Lower lobe of right lung (tissue), 2 donors: Measurements from ENCODE around the gene YLPM1. TPM values are rescaled to one million over a fixed set of nuclear protein-coding genes. Genes with fewer than 3 reads are reported as not detected.

Experiments used
- ATAC-seq, 2 donors: fragments of 200-7000 bp; cut with Tn5 transposase; one replicate each; pipeline ENCODE4 v1.9.1; 2020 to 2022; ENCODE audit warnings: mild to moderate bottlenecking in 2 of 2, moderate library complexity in 2 of 2
- DNase-seq: peaks from one replicate; pipeline ENCODE4 v3.0.0-alpha.2; 2020
- H3K27ac ChIP-seq: fragments of 200-600 bp; one replicate; pipeline ENCODE4 v1.8.0; 2022
- H3K27me3 ChIP-seq: fragments of 200-600 bp; one replicate; pipeline ENCODE4 v1.8.0; 2022; ENCODE audit warnings: low read depth
- H3K36me3 ChIP-seq: fragments of 200-600 bp; one replicate; pipeline ENCODE4 v1.8.0; 2022; ENCODE audit warnings: mild to moderate bottlenecking
- H3K4me1 ChIP-seq: fragments of 200-600 bp; one replicate; pipeline ENCODE4 v1.8.0; 2022
- H3K4me3 ChIP-seq: fragments of 200-600 bp; one replicate; pipeline ENCODE4 v1.8.0; 2022; ENCODE audit warnings: mild to moderate bottlenecking
- H3K9me3 ChIP-seq: fragments of 200-600 bp; one replicate; pipeline ENCODE4 v1.8.0; 2022
- intact Hi-C: fragments of 100-400 bp; cut with DNase I; formaldehyde crosslinking; loops from one replicate; pipeline ENCODE4 v1.11.0; 2022
- total RNA-seq: library from RNA; stranded (reverse); fragmentation: NEBNext Ultra II Directional; extraction: Animal tissue kit (Norgen Biotek cat#: 25700); gene quantifications from one replicate; pipeline ENCODE4 v1.2.1, GENCODE V29; 2021
- TF ChIP-seq, protein P1 (sequence below): fragments of 200-600 bp; IDR thresholded peaks from one replicate; pipeline ENCODE4 v1.8.0; 2022; ENCODE audit warnings: antibody characterized with exemption, mild to moderate bottlenecking
- donor health status: DM: no; HTN: yes; CAD: no; lungs with severe emphysema.

The YLPM1 gene
- total RNA-seq, 1 donor from 2014 or later, result 58.0 TPM

DNA sequence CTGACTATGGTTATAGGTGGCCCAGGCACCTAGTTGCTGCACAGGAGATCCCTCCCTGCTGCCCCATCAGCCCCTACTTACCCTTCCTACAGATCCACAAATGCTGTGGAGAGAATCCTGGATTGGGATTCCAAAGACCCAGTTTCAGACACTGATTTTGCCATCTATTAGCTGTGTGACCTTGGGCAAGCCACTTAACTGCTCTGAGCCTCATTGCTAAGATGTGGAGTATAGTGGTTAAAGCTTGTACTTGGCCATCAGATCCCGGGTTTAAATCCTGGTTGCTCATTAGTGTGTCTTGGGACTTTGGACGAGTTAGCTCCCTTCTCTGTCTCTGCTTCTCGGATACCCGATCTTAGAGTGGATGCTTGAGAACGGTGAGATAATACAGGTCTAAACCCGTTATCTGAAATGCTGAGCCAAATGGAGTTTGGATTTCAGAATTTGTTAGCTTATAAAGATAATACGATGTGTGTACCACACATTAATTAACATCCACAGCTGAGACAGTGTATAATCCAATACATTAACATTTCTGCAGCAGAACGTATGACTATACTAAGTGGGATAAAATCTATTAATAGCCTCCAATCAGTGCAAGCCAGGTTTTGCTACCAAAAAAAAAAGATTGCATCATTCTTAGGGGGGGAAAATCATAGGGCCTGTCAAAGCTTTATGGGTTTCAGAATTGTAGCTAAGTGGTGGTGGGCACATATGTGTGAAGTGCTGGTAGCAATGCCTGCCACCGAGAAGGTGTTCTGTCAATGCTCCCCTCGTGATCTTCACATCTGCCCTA lies 96.8 kb downstream of the YLPM1 start:
- Histone ChIP-seq H3K36me3 (no peaks in the 10 kb centered on the region), H3K27me3 (no peaks in the 10 kb centered on the region), H3K27ac (no peak overlapping the region), H3K4me3 (no peak overlapping the region), H3K4me1 (peaks cover 17% of the 10 kb centered on the region), H3K9me3 (no peaks in the 10 kb centered on the region)
- ATAC-seq (no peak), DNase-seq (no peak)
- intact Hi-C loops, result loop anchor here (10.0 kb wide), 1 partner anchor 45 kb away; no protein-coding TSS in a partner anchor
- TF ChIP-seq, protein P1, sequence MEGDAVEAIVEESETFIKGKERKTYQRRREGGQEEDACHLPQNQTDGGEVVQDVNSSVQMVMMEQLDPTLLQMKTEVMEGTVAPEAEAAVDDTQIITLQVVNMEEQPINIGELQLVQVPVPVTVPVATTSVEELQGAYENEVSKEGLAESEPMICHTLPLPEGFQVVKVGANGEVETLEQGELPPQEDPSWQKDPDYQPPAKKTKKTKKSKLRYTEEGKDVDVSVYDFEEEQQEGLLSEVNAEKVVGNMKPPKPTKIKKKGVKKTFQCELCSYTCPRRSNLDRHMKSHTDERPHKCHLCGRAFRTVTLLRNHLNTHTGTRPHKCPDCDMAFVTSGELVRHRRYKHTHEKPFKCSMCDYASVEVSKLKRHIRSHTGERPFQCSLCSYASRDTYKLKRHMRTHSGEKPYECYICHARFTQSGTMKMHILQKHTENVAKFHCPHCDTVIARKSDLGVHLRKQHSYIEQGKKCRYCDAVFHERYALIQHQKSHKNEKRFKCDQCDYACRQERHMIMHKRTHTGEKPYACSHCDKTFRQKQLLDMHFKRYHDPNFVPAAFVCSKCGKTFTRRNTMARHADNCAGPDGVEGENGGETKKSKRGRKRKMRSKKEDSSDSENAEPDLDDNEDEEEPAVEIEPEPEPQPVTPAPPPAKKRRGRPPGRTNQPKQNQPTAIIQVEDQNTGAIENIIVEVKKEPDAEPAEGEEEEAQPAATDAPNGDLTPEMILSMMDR, result no peak

DNA sequence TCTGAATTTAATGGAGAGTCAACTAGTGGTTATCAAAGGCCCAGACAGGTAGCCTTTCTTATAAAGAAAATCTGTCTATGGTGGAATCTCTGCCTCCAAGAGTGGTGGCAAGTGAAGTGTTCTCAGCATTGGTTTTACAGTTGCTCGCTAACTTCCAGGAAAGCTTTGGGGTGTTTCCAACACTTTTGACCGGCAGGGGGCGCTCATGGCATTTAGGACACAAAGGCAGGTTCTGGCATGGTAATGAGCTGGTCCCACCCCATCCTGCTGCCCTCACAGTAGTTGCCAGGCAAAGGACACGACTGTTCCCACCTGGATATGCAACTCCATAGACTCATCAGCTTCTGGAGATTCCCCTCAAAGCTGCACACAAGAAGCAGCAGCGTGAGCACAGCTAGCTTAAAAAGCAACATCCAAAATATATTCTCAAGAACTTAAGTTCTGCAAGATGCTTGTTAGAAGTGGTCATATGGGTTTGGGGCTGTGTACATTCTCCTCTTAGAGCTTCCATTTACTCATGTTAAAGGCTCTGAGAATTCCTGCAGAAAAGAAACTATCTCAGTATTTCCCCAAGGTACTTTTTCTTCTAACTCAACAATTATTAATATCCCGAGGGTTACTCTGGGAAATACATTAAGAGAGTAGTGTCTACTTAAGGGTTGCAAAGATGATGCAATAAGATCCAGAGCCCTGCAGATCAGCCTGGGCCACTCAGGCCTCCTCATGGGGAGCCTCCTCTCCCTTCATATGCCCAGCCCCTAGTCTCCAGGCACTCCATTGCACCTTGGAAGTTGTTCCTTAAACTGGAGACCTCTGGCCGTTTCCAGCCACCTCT lies 98.0 kb downstream of the YLPM1 start:
- ATAC-seq (peak; percentile 85 to 88), DNase-seq (peak; percentile 93)
- no peaks in the 10 kb centered on the region for H3K36me3 ChIP-seq
- H3K4me1 ChIP-seq, result peaks cover 12% of the 10 kb centered on the region
- intact Hi-C loops, result no loop called here
- no peaks in the 10 kb centered on the region for H3K27me3 ChIP-seq
- no peak overlapping the region for H3K27ac ChIP-seq
- H3K9me3 ChIP-seq, result no peaks in the 10 kb centered on the region
- TF ChIP-seq, protein P1, result peak; percentile 87
- H3K4me3 ChIP-seq, result no peak overlapping the region

GRCh38 chr14:74861734-74862090 lies 98.6 kb downstream of the YLPM1 start:
- no peaks in the 10 kb centered on the region for H3K36me3 ChIP-seq
- TF ChIP-seq, protein P1, result no peak
- ATAC-seq (no peak), DNase-seq (no peak)
- H3K27ac ChIP-seq, result no peak overlapping the region
- intact Hi-C loops, result no loop called here
- no peaks in the 10 kb centered on the region for H3K9me3 ChIP-seq
- no peaks in the 10 kb centered on the region for H3K27me3 ChIP-seq
- H3K4me3 ChIP-seq, result no peak overlapping the region
- peaks cover 12% of the 10 kb centered on the region for H3K4me1 ChIP-seq

GRCh38 chr14:74863274-74863673 lies 100.2 kb downstream of the YLPM1 start:
- Histone ChIP-seq H3K9me3 (no peaks in the 10 kb centered on the region), H3K27me3 (no peaks in the 10 kb centered on the region), H3K4me1 (peaks cover 12% of the 10 kb centered on the region), H3K4me3 (no peak overlapping the region), H3K27ac (no peak overlapping the region), H3K36me3 (no peaks in the 10 kb centered on the region)
- DNase-seq, result peak; percentile 81
- TF ChIP-seq, protein P1, result no peak
- ATAC-seq, result peak; percentile 74 to 80
- intact Hi-C loops, result no loop called here

DNA sequence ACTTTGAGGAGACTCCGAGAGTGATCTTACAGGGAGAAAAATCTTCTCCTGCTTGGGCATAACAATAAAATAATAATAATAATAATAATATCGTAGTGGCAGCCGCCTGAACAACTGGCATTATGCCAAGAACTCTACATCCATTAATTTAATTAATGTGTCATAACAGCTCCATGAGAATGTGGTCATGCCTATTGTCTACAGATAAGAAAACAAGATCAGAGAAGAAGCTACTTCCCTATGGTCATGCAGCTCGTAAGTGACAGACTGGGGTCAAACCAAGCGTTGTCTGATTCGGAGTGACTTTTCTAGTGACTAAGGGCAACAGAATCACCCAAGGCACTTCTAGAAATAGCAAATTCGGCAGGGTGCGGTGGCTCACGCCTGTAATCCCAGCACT lies 101.1 kb downstream of the YLPM1 start:
- no peaks in the 10 kb centered on the region for H3K9me3 ChIP-seq
- intact Hi-C loops, result no loop called here
- TF ChIP-seq, protein P1, result no peak

More for the DNA sequence above, 101.1 kb downstream of the YLPM1 start:
- Histone ChIP-seq H3K27me3 (no peaks in the 10 kb centered on the region), H3K4me3 (no peak overlapping the region), H3K4me1 (peaks cover 12% of the 10 kb centered on the region), H3K36me3 (no peaks in the 10 kb centered on the region), H3K27ac (no peak overlapping the region)
- DNase-seq (no peak), ATAC-seq (peak in 1 of 2 donors; percentile 21)
